PC-9 (cell line): ENCODE measurements around the gene KCTD7. TPM values are rescaled to one million over a fixed set of nuclear protein-coding genes. Genes with fewer than 3 reads are reported as not detected.

ENCODE experiments used
- BruUV-seq: library from RNA; stranded (reverse); fragments of 400-500 nt; replicated peaks from 2 replicates; lab custom pipeline; 2021; lab: Mats Ljungman, UMichigan
- CTCF ChIA-PET: fragments of 300-600 bp; sonication (Branson Sonifier 250); formaldehyde crosslinking; loops from one replicate; lab custom pipeline; 2022; ENCODE audit warnings: antibody characterized with exemption; lab: Charles Lee
- POLR2A ChIA-PET: fragments of 300-600 bp; sonication (Branson Sonifier 250); formaldehyde crosslinking; loops from one replicate; lab custom pipeline; 2022; ENCODE audit warnings: antibody characterized with exemption; ENCODE audit not compliant: unreplicated experiment; lab: Charles Lee
- DNase-seq, 2 experiments: peaks; one replicate each; pipeline versions ENCODE4 v3.0.0 to v3.0.0-alpha.2; 2015 to 2022; ENCODE audit warnings: mixed read lengths in 1 of 2
- H2AFZ ChIP-seq: fragments of 200-600 bp; sonication (generic); 2 replicates; pipeline ENCODE4 v1.8.1; 2017; ENCODE audit warnings: antibody characterized with exemption
- H3F3A ChIP-seq: fragments of 200-600 bp; sonication (generic); 2 replicates; pipeline ENCODE4 v1.8.1; 2017; ENCODE audit warnings: antibody characterized with exemption, mild to moderate bottlenecking, low read depth; ENCODE audit not compliant: insufficient read depth
- H3K27ac ChIP-seq: fragments of 200-600 bp; sonication (generic); 2 replicates; pipeline ENCODE4 v1.6.1; 2016; ENCODE audit warnings: mixed run types
- H3K27me3 ChIP-seq: fragments of 200-600 bp; sonication (generic); 2 replicates; pipeline ENCODE4 v1.6.1; 2016; ENCODE audit warnings: low read depth, mixed run types; ENCODE audit not compliant: insufficient read depth
- H3K36me3 ChIP-seq: fragments of 200-600 bp; sonication (generic); 2 replicates; pipeline ENCODE4 v1.6.1; 2016; ENCODE audit warnings: low read depth, mixed run types
- H3K4me1 ChIP-seq: fragments of 200-600 bp; sonication (generic); replicated peaks from 2 replicates; pipeline ENCODE4 v1.6.1; 2016; ENCODE audit warnings: mixed run types; ENCODE audit not compliant: insufficient read depth
- H3K4me2 ChIP-seq: fragments of 200-600 bp; sonication (generic); 2 replicates; pipeline ENCODE4 v1.6.1; 2017; ENCODE audit warnings: mixed run types
- H3K4me3 ChIP-seq: fragments of 200-600 bp; sonication (generic); 2 replicates; pipeline ENCODE4 v1.6.1; 2016; ENCODE audit warnings: mixed run types
- H3K79me2 ChIP-seq: fragments of 200-600 bp; sonication (generic); 2 replicates; pipeline ENCODE4 v1.6.1; 2017; ENCODE audit warnings: low read depth, mixed run types
- H3K9me2 ChIP-seq: fragments of 200-600 bp; sonication (generic); 2 replicates; pipeline ENCODE4 v1.8.1; 2017; ENCODE audit warnings: mild to moderate bottlenecking; ENCODE audit not compliant: insufficient read depth
- H3K9me3 ChIP-seq: fragments of 200-600 bp; sonication (generic); 2 replicates; pipeline ENCODE4 v1.8.1; 2016; ENCODE audit warnings: low read depth; ENCODE audit not compliant: insufficient read depth
- H4K20me1 ChIP-seq: fragments of 200-600 bp; sonication (generic); 2 replicates; pipeline ENCODE4 v1.8.1; 2017; ENCODE audit not compliant: insufficient read depth
- EZH2 ChIP-seq: fragments of 200-600 bp; sonication (generic); IDR thresholded peaks from 2 replicates; pipeline ENCODE4 v1.8.0; 2017; ENCODE audit warnings: antibody characterized with exemption, low read depth
- intact Hi-C: fragments of 100-400 bp; cut with micrococcal nuclease; formaldehyde crosslinking; loops from one replicate; pipeline ENCODE4 v1.10.0; 2022; ENCODE audit not compliant: unreplicated experiment
- total RNA-seq: library from RNA; stranded (reverse); gene quantifications from 2 replicates; pipeline ENCODE4 v1.2.3, GENCODE V29; 2021
- TF ChIP-seq, protein P1 (sequence below): fragments of 200-600 bp; sonication (generic); conservative IDR thresholded peaks from 2 replicates; pipeline ENCODE4 v1.6.1; 2017; ENCODE audit warnings: mixed run types, antibody characterized with exemption, mild to moderate bottlenecking, moderate library complexity

KCTD7 gene
- total RNA-seq, 1 experiment from 2014 or later: 7.1 TPM

DNA sequence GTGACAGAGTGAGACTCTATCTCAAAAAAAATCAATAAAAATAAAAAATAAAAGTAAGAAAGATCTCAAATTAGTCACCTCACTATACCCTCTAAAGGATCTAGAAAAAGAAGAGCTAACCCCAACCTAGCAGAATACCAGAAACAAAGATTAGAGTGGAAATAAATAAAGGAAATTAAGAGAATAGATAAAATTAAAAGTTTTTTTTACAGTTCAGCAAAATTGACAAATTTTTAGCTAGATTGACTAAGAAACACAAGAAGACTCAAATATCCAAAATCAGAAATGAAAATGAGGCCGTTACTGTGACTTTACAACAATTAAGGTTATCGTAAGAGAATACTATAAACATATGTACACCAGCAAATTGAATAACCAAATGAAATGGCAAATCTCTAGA, 29.1 kb downstream of the KCTD7 start:
- no peak overlapping the region for H3K27ac ChIP-seq
- peaks cover 8% of the 10 kb centered on the region for H3K4me1 ChIP-seq
- intact Hi-C loops: loop anchor here (10.0 kb wide), 1 partner anchor 337 kb away; the partner anchor contains the start of genes SBDS and TYW1
- peaks cover 5% of the 10 kb centered on the region; the same call in 1 of the 2 replicates for H3K36me3 ChIP-seq
- no peak overlapping the region for H2AFZ ChIP-seq
- POLR2A ChIA-PET: no interaction called here
- H3K4me3 ChIP-seq: no peak overlapping the region
- no peaks in the 10 kb centered on the region for H3K27me3 ChIP-seq
- H3K9me2 ChIP-seq: no peaks in the 10 kb centered on the region
- no peak for DNase-seq
- CTCF ChIA-PET: interaction anchor here (0.5 kb wide), 1 partner anchor 293 kb away, joined by 3 read pairs; no protein-coding TSS in a partner anchor
- H3K9me3 ChIP-seq: no peaks in the 10 kb centered on the region
- H4K20me1 ChIP-seq: peaks cover 3% of the 10 kb centered on the region
- BruUV-seq: no TSS peak
- no peak for TF ChIP-seq EZH2
- TF ChIP-seq, protein P1, sequence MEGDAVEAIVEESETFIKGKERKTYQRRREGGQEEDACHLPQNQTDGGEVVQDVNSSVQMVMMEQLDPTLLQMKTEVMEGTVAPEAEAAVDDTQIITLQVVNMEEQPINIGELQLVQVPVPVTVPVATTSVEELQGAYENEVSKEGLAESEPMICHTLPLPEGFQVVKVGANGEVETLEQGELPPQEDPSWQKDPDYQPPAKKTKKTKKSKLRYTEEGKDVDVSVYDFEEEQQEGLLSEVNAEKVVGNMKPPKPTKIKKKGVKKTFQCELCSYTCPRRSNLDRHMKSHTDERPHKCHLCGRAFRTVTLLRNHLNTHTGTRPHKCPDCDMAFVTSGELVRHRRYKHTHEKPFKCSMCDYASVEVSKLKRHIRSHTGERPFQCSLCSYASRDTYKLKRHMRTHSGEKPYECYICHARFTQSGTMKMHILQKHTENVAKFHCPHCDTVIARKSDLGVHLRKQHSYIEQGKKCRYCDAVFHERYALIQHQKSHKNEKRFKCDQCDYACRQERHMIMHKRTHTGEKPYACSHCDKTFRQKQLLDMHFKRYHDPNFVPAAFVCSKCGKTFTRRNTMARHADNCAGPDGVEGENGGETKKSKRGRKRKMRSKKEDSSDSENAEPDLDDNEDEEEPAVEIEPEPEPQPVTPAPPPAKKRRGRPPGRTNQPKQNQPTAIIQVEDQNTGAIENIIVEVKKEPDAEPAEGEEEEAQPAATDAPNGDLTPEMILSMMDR: no peak
- H3K79me2 ChIP-seq: peaks cover 73% of the 10 kb centered on the region
- no peak overlapping the region for H3K4me2 ChIP-seq
- H3F3A ChIP-seq: peaks cover 17% of the 10 kb centered on the region

GRCh38 chr7:66662646-66663264, 34.1 kb downstream of the KCTD7 start:
- BruUV-seq: no TSS peak
- no peaks in the 10 kb centered on the region for H3F3A ChIP-seq
- TF ChIP-seq EZH2: no peak
- TF ChIP-seq, protein P1: no peak
- peaks cover 31% of the 10 kb centered on the region for H3K79me2 ChIP-seq
- H3K4me1 ChIP-seq: no peaks in the 10 kb centered on the region
- H3K27ac ChIP-seq: no peak overlapping the region
- no peaks in the 10 kb centered on the region for H3K27me3 ChIP-seq
- no peaks in the 10 kb centered on the region for H3K36me3 ChIP-seq
- no peaks in the 10 kb centered on the region for H3K9me3 ChIP-seq
- intact Hi-C loops: no loop called here
- no peak overlapping the region for H2AFZ ChIP-seq
- H3K4me3 ChIP-seq: no peak overlapping the region
- ChIA-PET POLR2A (no interaction called here), CTCF (no interaction called here)
- peaks cover 8% of the 10 kb centered on the region for H4K20me1 ChIP-seq
- no peak for DNase-seq
- no peaks in the 10 kb centered on the region for H3K9me2 ChIP-seq
- no peak overlapping the region for H3K4me2 ChIP-seq

DNA sequence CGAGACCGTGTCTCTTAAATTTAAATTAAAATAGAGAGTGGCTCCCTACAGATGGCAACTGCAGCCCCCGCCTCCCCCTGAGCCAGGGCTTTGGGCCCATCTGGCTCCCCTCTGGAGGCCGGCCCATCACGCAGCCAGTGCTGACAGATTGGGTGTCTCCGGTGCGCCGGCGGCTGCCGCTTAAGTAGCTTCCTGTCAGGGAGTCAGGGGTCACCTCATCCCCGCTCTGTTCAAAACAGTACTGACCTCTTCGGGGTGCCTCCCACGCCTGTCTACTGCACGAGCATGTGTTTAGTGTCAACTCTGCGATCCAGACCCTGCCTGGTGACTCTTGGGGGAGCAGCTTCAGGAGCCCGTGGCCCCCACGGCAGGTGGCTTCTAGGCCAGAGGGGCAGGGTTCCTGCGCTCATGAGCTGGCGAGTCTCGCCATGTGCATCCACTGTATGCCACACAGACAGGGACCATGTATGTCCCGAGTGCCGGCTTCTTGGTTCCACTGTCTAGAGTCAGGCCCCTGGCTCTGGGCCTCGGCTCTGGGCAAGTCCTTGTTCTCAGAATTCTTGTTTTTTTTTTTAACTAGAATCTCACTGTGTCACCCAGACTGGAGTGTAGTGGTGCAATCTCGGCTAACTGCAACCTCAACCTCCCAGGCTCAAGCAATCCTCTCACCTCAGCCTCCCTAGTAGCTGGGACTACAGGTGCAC, 36.1 kb downstream of the KCTD7 start:
- H3K4me2 ChIP-seq: no peak overlapping the region
- CTCF ChIA-PET: interaction anchor here (0.6 kb wide), 1 partner anchor 96 kb away, joined by 3 read pairs; no protein-coding TSS in a partner anchor
- H3K36me3 ChIP-seq: no peaks in the 10 kb centered on the region
- H3F3A ChIP-seq: no peaks in the 10 kb centered on the region
- no peaks in the 10 kb centered on the region for H3K27me3 ChIP-seq
- H3K9me3 ChIP-seq: no peaks in the 10 kb centered on the region
- peaks cover 14% of the 10 kb centered on the region for H3K79me2 ChIP-seq
- no peak overlapping the region for H2AFZ ChIP-seq
- H3K9me2 ChIP-seq: no peaks in the 10 kb centered on the region
- intact Hi-C loops: no loop called here
- no peak overlapping the region for H3K27ac ChIP-seq
- BruUV-seq: no TSS peak
- DNase-seq: no peak
- H3K4me1 ChIP-seq: no peaks in the 10 kb centered on the region
- no peak for TF ChIP-seq EZH2
- TF ChIP-seq, protein P1: no peak
- POLR2A ChIA-PET: no interaction called here
- peaks cover 8% of the 10 kb centered on the region for H4K20me1 ChIP-seq
- H3K4me3 ChIP-seq: no peak overlapping the region
